Measurements from ENCODE around the gene PDE1C. TPM values are rescaled to one million over a fixed set of nuclear protein-coding genes. Genes with fewer than 3 reads are reported as not detected.
A peak's percentile ranks its signal among the peaks of the same experiment; 100 is the strongest.

The PDE1C gene
- total and polyA plus RNA-seq, 2 of the 4 experiments (the other 2 are of a cell fraction) = 14.2 to 61.5 TPM

DNA sequence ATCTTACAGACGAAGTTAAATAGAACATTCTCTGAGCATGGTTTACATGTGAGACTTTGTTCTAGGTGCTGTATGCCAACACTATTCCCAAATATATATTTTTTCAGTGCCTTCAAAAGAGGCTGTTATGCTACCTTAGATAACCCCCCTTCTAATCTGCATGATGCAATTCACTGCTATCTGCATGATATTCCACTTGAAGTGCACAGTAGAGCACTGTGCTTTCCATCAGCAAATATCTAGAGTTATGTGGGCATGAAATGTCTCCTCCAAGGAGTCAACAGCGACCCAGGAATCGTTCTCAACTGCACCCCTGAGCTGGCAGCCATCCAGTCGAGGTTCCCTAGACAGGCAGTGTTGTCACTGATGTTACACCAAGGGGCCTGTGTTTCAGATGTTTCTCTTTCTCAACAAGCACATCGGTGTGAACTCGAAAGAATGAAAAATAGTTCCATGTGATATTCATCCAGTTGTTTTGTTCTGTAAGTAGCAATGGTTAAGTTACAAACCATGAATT lies 88.3 kb downstream of the PDE1C start:
- no peak overlapping the region for H2AK9ac ChIP-seq (replicated peaks; ENCODE audit: low read depth, low read length, poor library complexity)
- DNase-seq = no peak
- H3K27me3 ChIP-seq (ENCODE audit: control insufficient read depth, insufficient read depth, low read length) = no peaks in the 10 kb centered on the region
- peak overlapping the region; percentile 63; the same call in 1 of the 2 replicates for H3K14ac ChIP-seq (replicated peaks; ENCODE audit: low read depth, low read length)
- H2BK120ac ChIP-seq (ENCODE audit: low read depth, low read length) = no peak overlapping the region
- H3K36me3 ChIP-seq (ENCODE audit: control insufficient read depth, insufficient read depth, low read length) = no peaks in the 10 kb centered on the region; the same call in 1 of the 2 replicates
- in situ Hi-C loops (cut with MboI; ENCODE audit: low sequenced_read_pairs) = no loop called here
- dilution Hi-C loops (cut with HindIII; ENCODE audit: low sequenced_read_pairs, unreplicated experiment) = no loop called here
- peaks cover 12 to 19% of the 10 kb centered on the region in 2 experiments; a peak in 2 of 4 replicates for H3K79me1 ChIP-seq (ENCODE audit: low read depth in 1 of 2, low read length in 2 of 2)
- peaks cover 3% of the 10 kb centered on the region for H3K9me3 ChIP-seq (ENCODE audit: control insufficient read depth, insufficient read depth, low read length)
- ChIA-PET POLR2A (ENCODE audit: unreplicated experiment) (no interaction called here), CTCF (no interaction called here)
- H3K23ac ChIP-seq (ENCODE audit: low read depth, low read length) = no peak overlapping the region
- H3K4me1 ChIP-seq (ENCODE audit: control insufficient read depth, insufficient read depth, low read length) = peaks cover 3% of the 10 kb centered on the region
- no peak for ATAC-seq (ENCODE audit: low read depth)
- H3K27ac ChIP-seq (ENCODE audit: insufficient read depth, low read length) = no peak overlapping the region
- peak overlapping the region; percentile 27; the same call in 1 of the 2 replicates for H2AK5ac ChIP-seq (ENCODE audit: low read depth, low read length)
- peak overlapping the region in 1 of 2 experiments; percentile 13; a peak in 1 of 4 replicates for H4K8ac ChIP-seq (ENCODE audit: low read depth in 2 of 2, low read length in 2 of 2)
- no TSS peak for BruUV-seq (replicated peaks)
- intact Hi-C loops (cut with micrococcal nuclease) = no loop called here
- 0 out of 2 replicates have a peak overlapping the region, but pooled peaks have one; percentile 55 for H2BK20ac ChIP-seq (ENCODE audit: low read depth, low read length)
- H2BK15ac ChIP-seq (ENCODE audit: low read depth, low read length) = peak overlapping the region; percentile 55; the same call in 1 of the 3 replicates
- 0 out of 2 replicates have a peak overlapping the region, but pooled peaks have one; percentile 2 for H4K5ac ChIP-seq (ENCODE audit: low read depth, low read length)
- WGBS, 2 experiments (ENCODE audit: extremely low coverage in 2 of 2, insufficient read length in 1 of 2) = 18% methylated on average over 2 of the region's 6 CpGs; no CpG with 5 or more reads in 1 of the 2 experiments
- H3K9ac ChIP-seq (ENCODE audit: low read depth, low read length) = no peak overlapping the region
- H4K20me1 ChIP-seq (ENCODE audit: insufficient read depth, low read length) = no peaks in the 10 kb centered on the region
- 0 out of 2 replicates have a peak, but pooled peaks cover 3% of the 10 kb centered on the region for H3K9me1 ChIP-seq (ENCODE audit: insufficient read depth, low read length)
- H3K4me2 ChIP-seq (ENCODE audit: low read depth, low read length) = no peak overlapping the region
- H3K56ac ChIP-seq (ENCODE audit: extremely low read depth, insufficient read depth, low read length) = no peak overlapping the region
- TF ChIP-seq CTCF (conservative IDR thresholded peaks at IDR 0.05; ENCODE audit: low read depth, low read length) (no peak), MAFK (IDR thresholded peaks at IDR 0.05; ENCODE audit: low read depth, low read length) (no peak), MXI1 (IDR thresholded peaks at IDR 0.05; ENCODE audit: borderline replicate concordance, low read depth, low read length) (no peak), CEBPB (IDR thresholded peaks at IDR 0.05; ENCODE audit: low read depth, low read length) (0 out of 2 replicates have a peak, but pooled peaks have one; percentile 11), MAZ (IDR thresholded peaks at IDR 0.05; ENCODE audit: borderline replicate concordance, low read depth, low read length) (no peak), RCOR1 (IDR thresholded peaks at IDR 0.05; ENCODE audit: insufficient replicate concordance, low read length) (no peak)
- H3K18ac ChIP-seq (ENCODE audit: low read depth, low read length) = peak overlapping the region; percentile 69
- H2BK5ac ChIP-seq (ENCODE audit: low read depth, low read length, poor library complexity, severe bottlenecking) = no peak overlapping the region
- H2AFZ ChIP-seq (replicated peaks; ENCODE audit: low read length, poor library complexity) = no peak overlapping the region
- no peak overlapping the region for H3K4me3 ChIP-seq (ENCODE audit: insufficient read depth, low read depth, low read length)
- peak overlapping the region; percentile 49; the same call in 1 of the 2 replicates for H3K4ac ChIP-seq (ENCODE audit: low read depth, low read length)
- H4K91ac ChIP-seq (ENCODE audit: insufficient read depth, low read depth, low read length) = no peak overlapping the region

All from IMR-90 (cell line).